ENCODE results near the gene FRMD4A. TPM values are rescaled to one million over a fixed set of nuclear protein-coding genes. Genes with fewer than 3 reads are reported as not detected.

The FRMD4A gene
- total RNA-seq, 5 donors from 2014 or later (not counting 1 experiment from before 2014, with no cell fraction given) = 1.3 to 1.8 (median 1.4) TPM

DNA sequence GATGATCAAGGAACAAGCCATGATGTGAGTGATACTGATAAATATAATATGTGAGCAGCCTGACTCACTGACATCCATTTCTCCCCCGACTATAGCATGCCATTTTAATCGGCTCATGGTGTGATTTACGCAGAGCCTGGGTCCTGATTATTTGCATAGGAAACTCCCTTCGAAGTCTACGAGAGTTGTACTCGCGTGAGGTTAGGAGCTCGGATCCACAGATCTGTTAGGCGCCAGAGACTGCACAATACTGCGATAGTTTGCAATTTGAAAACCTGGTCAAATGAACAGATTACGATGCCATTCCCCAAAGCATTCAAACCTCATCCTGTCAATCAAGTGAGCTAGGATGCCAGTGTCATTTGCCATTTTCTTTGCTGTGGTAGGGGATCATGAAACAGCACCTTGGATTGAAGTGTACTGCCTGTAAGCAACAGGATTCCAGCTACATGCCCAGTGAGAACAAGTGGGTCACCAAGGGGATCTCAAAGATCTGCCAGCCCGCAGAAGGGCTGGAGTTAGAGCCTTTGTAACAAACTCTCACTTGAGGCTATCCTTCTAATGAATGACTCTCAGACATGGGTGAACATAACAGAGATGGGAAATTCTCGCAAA, 158.3 kb downstream of the FRMD4A start:
- Mint-ChIP-seq H3K36me3 (no peaks in the 10 kb centered on the region), H3K4me3 (no peak overlapping the region), H3K9me3 (no peaks in the 10 kb centered on the region), H3K27ac (no peak overlapping the region), H3K27me3 (peaks cover 78 to 79% of the 10 kb centered on the region in 2 donors), H3K4me1 (peaks cover 15 to 17% (median 16%) of the 10 kb centered on the region in 3 donors)
- POLR2A ChIA-PET = interaction anchor here in 1 of 2 donors (1.2 kb wide), 1 partner anchor 13 kb away, joined by 6 read pairs; no protein-coding TSS in a partner anchor
- H3K4me3 ChIP-seq (ENCODE audit: control insufficient read depth in 1 of 2, extremely low read depth in 1 of 2, low read length in 1 of 2) = no peak overlapping the region
- CTCF ChIA-PET = no interaction called here
- DNase-seq (no peak), ATAC-seq (replicated peaks in 1 of 4) (no peak)
- 89% methylated on average over 10 of the region's 13 CpGs for WGBS (ENCODE audit: insufficient coverage)
- no peaks in the 10 kb centered on the region for H3K36me3 ChIP-seq (ENCODE audit: control insufficient read depth in 2 of 2, extremely low read depth in 1 of 2, insufficient read depth in 1 of 2, low read length in 1 of 2)
- H3K27ac ChIP-seq (ENCODE audit: low read length) = no peak overlapping the region
- H3K9me3 ChIP-seq = no peaks in the 10 kb centered on the region
- peaks cover 15 to 44% of the 10 kb centered on the region in 2 experiments for H3K27me3 ChIP-seq (replicated peaks in 1 of 2; ENCODE audit: control insufficient read depth in 2 of 2, extremely low read depth in 1 of 2, insufficient read depth in 2 of 2, low read length in 1 of 2)
- H3K4me1 ChIP-seq (ENCODE audit: control insufficient read depth in 1 of 2, extremely low read depth in 1 of 2, insufficient read depth in 2 of 2, low read length in 2 of 2) = peaks cover 7 to 12% of the 10 kb centered on the region in 2 experiments

DNA sequence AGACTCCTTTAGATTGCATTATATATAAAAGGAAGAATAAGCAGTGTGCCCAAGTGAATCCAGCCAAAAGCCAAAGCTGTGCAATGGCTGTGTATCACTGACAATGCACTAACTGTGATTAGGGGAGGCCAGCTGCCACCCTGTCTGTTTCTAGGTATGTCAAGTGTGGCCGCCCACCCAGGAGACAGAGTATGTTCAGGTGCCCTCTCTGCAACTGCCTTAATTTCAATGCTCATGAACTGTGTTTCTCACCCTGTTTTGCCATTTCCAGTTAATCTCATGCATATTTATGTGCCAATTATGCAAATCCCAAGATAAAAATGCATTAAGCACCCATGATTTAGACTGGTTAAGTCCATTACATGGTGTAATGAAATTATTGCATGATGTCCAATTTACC, 159.4 kb downstream of the FRMD4A start:
- Mint-ChIP-seq H3K4me3 (no peak overlapping the region), H3K27me3 (peaks cover 70 to 78% of the 10 kb centered on the region in 2 donors), H3K4me1 (peaks cover 15 to 17% (median 16%) of the 10 kb centered on the region in 3 donors), H3K36me3 (no peaks in the 10 kb centered on the region), H3K9me3 (no peaks in the 10 kb centered on the region), H3K27ac (no peak overlapping the region)
- 70% methylated on average over 1 of the region's 1 CpG for WGBS (ENCODE audit: insufficient coverage)
- ChIA-PET POLR2A (no interaction called here), CTCF (no interaction called here)
- H3K27ac ChIP-seq (ENCODE audit: low read length) = no peak overlapping the region
- ATAC-seq (replicated peaks in 1 of 4) = no peak
- H3K4me1 ChIP-seq (ENCODE audit: control insufficient read depth in 1 of 2, extremely low read depth in 1 of 2, insufficient read depth in 2 of 2, low read length in 2 of 2) = peaks cover 7 to 12% of the 10 kb centered on the region in 2 experiments
- DNase-seq = no peak
- no peaks in the 10 kb centered on the region for H3K9me3 ChIP-seq
- H3K4me3 ChIP-seq (ENCODE audit: control insufficient read depth in 1 of 2, extremely low read depth in 1 of 2, low read length in 1 of 2) = no peak overlapping the region
- no peaks in the 10 kb centered on the region for H3K36me3 ChIP-seq (ENCODE audit: control insufficient read depth in 2 of 2, extremely low read depth in 1 of 2, insufficient read depth in 1 of 2, low read length in 1 of 2)
- H3K27me3 ChIP-seq (replicated peaks in 1 of 2; ENCODE audit: control insufficient read depth in 2 of 2, extremely low read depth in 1 of 2, insufficient read depth in 2 of 2, low read length in 1 of 2) = peaks cover 15 to 36% of the 10 kb centered on the region in 2 experiments

GRCh38 chr10:14163377-14164086, 167.2 kb downstream of the FRMD4A start:
- DNase-seq = no peak
- CTCF ChIA-PET = no interaction called here

DNA sequence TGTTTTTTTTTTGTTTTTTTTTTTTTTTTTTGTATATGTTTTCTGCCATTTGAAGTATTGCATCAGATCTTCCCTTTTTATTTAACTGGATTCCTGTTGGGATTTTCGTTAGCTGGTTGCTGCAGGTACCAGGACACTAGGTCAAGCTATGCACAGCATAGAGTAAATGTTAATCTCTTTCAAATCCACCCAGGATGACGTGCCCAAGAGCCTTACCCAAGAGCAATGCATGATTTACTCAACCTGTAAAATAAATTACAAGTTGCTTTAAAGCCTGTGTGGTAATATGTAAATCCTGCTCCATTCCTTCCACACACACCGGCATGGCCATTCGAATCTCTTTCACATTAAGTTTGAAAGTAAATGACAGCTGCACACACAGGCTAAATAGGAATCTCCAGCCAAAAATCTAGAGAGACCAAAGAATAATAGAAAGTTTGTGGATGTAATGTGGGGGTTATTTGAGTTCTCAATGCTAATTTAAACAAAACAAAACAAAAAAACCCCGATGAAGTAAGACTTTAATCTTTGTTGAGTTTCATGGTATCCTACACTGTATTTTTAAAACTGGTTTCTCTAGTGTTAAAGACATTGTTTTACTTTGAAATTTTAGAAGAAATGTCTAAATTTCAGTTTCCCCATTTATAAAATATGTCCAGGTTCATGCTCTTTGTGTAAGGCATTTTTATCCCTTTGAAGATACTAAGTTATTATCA, 167.9 kb downstream of the FRMD4A start:
- no peaks in the 10 kb centered on the region for H3K36me3 Mint-ChIP-seq
- no peaks in the 10 kb centered on the region for H3K4me1 Mint-ChIP-seq
- WGBS (ENCODE audit: insufficient coverage) = 80% methylated on average over 1 of the region's 5 CpGs
- H3K9me3 Mint-ChIP-seq = no peaks in the 10 kb centered on the region
- no peaks in the 10 kb centered on the region for H3K36me3 ChIP-seq (ENCODE audit: control insufficient read depth in 2 of 2, extremely low read depth in 1 of 2, insufficient read depth in 1 of 2, low read length in 1 of 2)
- no peak for ATAC-seq (replicated peaks in 1 of 4)
- ChIA-PET POLR2A (interaction anchor here in 1 of 2 donors (0.7 to 1.1 kb wide), 2 partner anchors 9 to 14 kb away, joined by 3 to 12 read pairs; no protein-coding TSS in a partner anchor), CTCF (interaction anchor here (0.7 kb wide), 2 partner anchors 36 to 455 kb away, joined by 3 to 6 read pairs; no protein-coding TSS in a partner anchor)
- H3K27me3 Mint-ChIP-seq = peaks cover 48 to 60% of the 10 kb centered on the region in 2 donors
- no peak overlapping the region for H3K4me3 Mint-ChIP-seq
- H3K4me3 ChIP-seq (ENCODE audit: control insufficient read depth in 1 of 2, extremely low read depth in 1 of 2, low read length in 1 of 2) = no peak overlapping the region
- peaks cover 2 to 28% of the 10 kb centered on the region in 2 experiments for H3K27me3 ChIP-seq (replicated peaks in 1 of 2; ENCODE audit: control insufficient read depth in 2 of 2, extremely low read depth in 1 of 2, insufficient read depth in 2 of 2, low read length in 1 of 2)
- no peak for DNase-seq
- no peaks in the 10 kb centered on the region for H3K4me1 ChIP-seq (ENCODE audit: control insufficient read depth in 1 of 2, extremely low read depth in 1 of 2, insufficient read depth in 2 of 2, low read length in 2 of 2)
- no peak overlapping the region for H3K27ac ChIP-seq (ENCODE audit: low read length)
- H3K9me3 ChIP-seq = no peaks in the 10 kb centered on the region
- H3K27ac Mint-ChIP-seq = no peak overlapping the region

More at GRCh38 chr10:14163377-14164086, 167.2 kb downstream of the FRMD4A start:
- H3K4me3 Mint-ChIP-seq = no peak overlapping the region
- H3K4me3 ChIP-seq (ENCODE audit: control insufficient read depth in 1 of 2, extremely low read depth in 1 of 2, low read length in 1 of 2) = no peak overlapping the region
- POLR2A ChIA-PET = no interaction called here
- no peaks in the 10 kb centered on the region for H3K9me3 ChIP-seq
- H3K27ac Mint-ChIP-seq = no peak overlapping the region
- H3K36me3 Mint-ChIP-seq = no peaks in the 10 kb centered on the region
- ATAC-seq (replicated peaks in 1 of 4) = no peak
- H3K27ac ChIP-seq (ENCODE audit: low read length) = no peak overlapping the region
- peaks cover 2 to 26% of the 10 kb centered on the region in 2 experiments for H3K27me3 ChIP-seq (replicated peaks in 1 of 2; ENCODE audit: control insufficient read depth in 2 of 2, extremely low read depth in 1 of 2, insufficient read depth in 2 of 2, low read length in 1 of 2)
- H3K27me3 Mint-ChIP-seq = peaks cover 48 to 59% of the 10 kb centered on the region in 2 donors
- H3K9me3 Mint-ChIP-seq = no peaks in the 10 kb centered on the region
- WGBS (ENCODE audit: insufficient coverage) = 85% methylated on average over 15 of the region's 20 CpGs
- no peaks in the 10 kb centered on the region for H3K4me1 Mint-ChIP-seq
- no peaks in the 10 kb centered on the region for H3K4me1 ChIP-seq (ENCODE audit: control insufficient read depth in 1 of 2, extremely low read depth in 1 of 2, insufficient read depth in 2 of 2, low read length in 2 of 2)
- H3K36me3 ChIP-seq (ENCODE audit: control insufficient read depth in 2 of 2, extremely low read depth in 1 of 2, insufficient read depth in 1 of 2, low read length in 1 of 2) = no peaks in the 10 kb centered on the region

DNA sequence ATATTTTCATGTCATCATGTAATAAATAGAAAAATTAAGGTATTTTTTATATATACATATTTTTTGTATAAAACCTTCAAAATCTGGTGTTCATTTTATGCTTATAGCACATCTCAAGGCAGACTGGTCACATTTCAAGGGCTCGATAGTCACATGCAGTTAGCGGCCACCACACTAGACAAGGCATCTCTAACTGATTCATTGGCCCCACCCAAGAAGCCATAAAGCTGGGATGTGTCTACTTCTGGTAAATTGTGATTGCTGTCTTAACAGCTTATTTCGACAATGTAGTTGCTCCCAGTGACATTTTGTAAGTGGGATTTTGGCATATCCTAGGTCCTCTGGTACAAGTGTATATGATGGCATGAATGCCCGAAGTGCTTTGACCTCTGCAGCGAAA, 168.7 kb downstream of the FRMD4A start:
- no peak for ATAC-seq (replicated peaks in 1 of 4)
- no peaks in the 10 kb centered on the region for H3K4me1 Mint-ChIP-seq
- H3K27ac ChIP-seq (ENCODE audit: low read length) = no peak overlapping the region
- no peak overlapping the region for H3K4me3 Mint-ChIP-seq
- H3K36me3 ChIP-seq (ENCODE audit: control insufficient read depth in 2 of 2, extremely low read depth in 1 of 2, insufficient read depth in 1 of 2, low read length in 1 of 2) = no peaks in the 10 kb centered on the region
- WGBS (ENCODE audit: insufficient coverage) = 90% methylated on average over 2 of the region's 5 CpGs
- H3K9me3 ChIP-seq = no peaks in the 10 kb centered on the region
- no peak for DNase-seq
- H3K9me3 Mint-ChIP-seq = no peaks in the 10 kb centered on the region
- no peak overlapping the region for H3K4me3 ChIP-seq (ENCODE audit: control insufficient read depth in 1 of 2, extremely low read depth in 1 of 2, low read length in 1 of 2)
- no peaks in the 10 kb centered on the region for H3K36me3 Mint-ChIP-seq
- no peaks in the 10 kb centered on the region for H3K4me1 ChIP-seq (ENCODE audit: control insufficient read depth in 1 of 2, extremely low read depth in 1 of 2, insufficient read depth in 2 of 2, low read length in 2 of 2)
- ChIA-PET CTCF (interaction anchor here (0.7 kb wide), 2 partner anchors 37 to 455 kb away, joined by 3 to 6 read pairs; no protein-coding TSS in a partner anchor), POLR2A (interaction anchor here in 1 of 2 donors (1.1 kb wide), 1 partner anchor 13 kb away, joined by 3 read pairs; no protein-coding TSS in a partner anchor)
- H3K27me3 Mint-ChIP-seq = peaks cover 52 to 60% of the 10 kb centered on the region in 2 donors
- H3K27ac Mint-ChIP-seq = no peak overlapping the region
- peaks cover 2 to 26% of the 10 kb centered on the region in 2 experiments for H3K27me3 ChIP-seq (replicated peaks in 1 of 2; ENCODE audit: control insufficient read depth in 2 of 2, extremely low read depth in 1 of 2, insufficient read depth in 2 of 2, low read length in 1 of 2)

DNA sequence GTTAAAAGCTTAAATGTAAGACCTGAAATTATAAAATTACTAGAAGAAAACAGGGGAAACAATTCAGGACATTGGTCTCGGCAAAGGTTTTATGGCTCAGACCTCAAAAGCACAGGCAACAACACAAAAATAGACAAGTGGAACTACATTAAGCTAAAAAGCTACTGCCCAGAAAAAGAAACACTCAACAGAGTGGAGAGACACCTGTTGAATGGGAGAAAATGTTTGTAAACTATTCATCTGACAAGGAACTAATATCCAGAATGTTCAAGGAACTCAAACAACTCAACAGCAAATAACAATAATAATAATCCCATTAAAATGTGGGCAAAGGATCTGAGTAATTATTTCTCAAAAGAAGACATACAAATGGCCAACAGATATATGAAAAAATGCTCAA, 170.4 kb downstream of the FRMD4A start:
- Histone ChIP-seq H3K9me3 (no peaks in the 10 kb centered on the region), H3K36me3 (ENCODE audit: control insufficient read depth in 2 of 2, extremely low read depth in 1 of 2, insufficient read depth in 1 of 2, low read length in 1 of 2) (no peaks in the 10 kb centered on the region), H3K27me3 (replicated peaks in 1 of 2; ENCODE audit: control insufficient read depth in 2 of 2, extremely low read depth in 1 of 2, insufficient read depth in 2 of 2, low read length in 1 of 2) (peaks cover 0 to 26% of the 10 kb centered on the region in 2 experiments), H3K4me3 (ENCODE audit: control insufficient read depth in 1 of 2, extremely low read depth in 1 of 2, low read length in 1 of 2) (no peak overlapping the region), H3K4me1 (ENCODE audit: control insufficient read depth in 1 of 2, extremely low read depth in 1 of 2, insufficient read depth in 2 of 2, low read length in 2 of 2) (no peaks in the 10 kb centered on the region), H3K27ac (ENCODE audit: low read length) (no peak overlapping the region)
- ATAC-seq (replicated peaks in 1 of 4) (no peak), DNase-seq (no peak)
- H3K4me3 Mint-ChIP-seq = no peak overlapping the region
- H3K27ac Mint-ChIP-seq = no peak overlapping the region
- no peaks in the 10 kb centered on the region for H3K36me3 Mint-ChIP-seq
- no peaks in the 10 kb centered on the region for H3K4me1 Mint-ChIP-seq
- peaks cover 60 to 62% of the 10 kb centered on the region in 2 donors for H3K27me3 Mint-ChIP-seq
- H3K9me3 Mint-ChIP-seq = peaks cover 0 to 11% (median 3%) of the 10 kb centered on the region in 3 donors
- WGBS (ENCODE audit: insufficient coverage) = no CpG with 5 or more reads among the region's 1 CpG
- POLR2A ChIA-PET = no interaction called here
- CTCF ChIA-PET = interaction anchor here in 1 of 2 donors (0.5 kb wide), 1 partner anchor 71 kb away, joined by 3 read pairs; no protein-coding TSS in a partner anchor
